Colonic mucosa (tissue), 4 donors: ENCODE data around the gene ETV7. TPM values are rescaled to one million over a fixed set of nuclear protein-coding genes. Genes with fewer than 3 reads are reported as not detected.

ENCODE experiments used
- DNase-seq: peaks from one replicate; pipeline ENCODE4 v3.0.0-alpha.2; 2020
- H3K27ac ChIP-seq: fragments of 200-600 bp; one replicate; pipeline ENCODE4 v1.8.0; 2021
- H3K27me3 ChIP-seq: fragments of 200-600 bp; one replicate; pipeline ENCODE4 v1.8.0; 2021
- H3K36me3 ChIP-seq: fragments of 200-600 bp; one replicate; pipeline ENCODE4 v1.8.0; 2021
- H3K4me1 ChIP-seq: fragments of 200-600 bp; one replicate; pipeline ENCODE4 v1.8.0; 2021; ENCODE audit warnings: mild to moderate bottlenecking
- H3K4me3 ChIP-seq: fragments of 200-600 bp; one replicate; pipeline ENCODE4 v1.8.0; 2021
- H3K9ac ChIP-seq, 2 donors: one replicate each; pipeline ENCODE4 v1.7.0; 2013; ENCODE audit warnings: control low read depth in 2 of 2, low read depth in 2 of 2, low read length in 2 of 2
- H3K9me3 ChIP-seq: fragments of 200-600 bp; one replicate; pipeline ENCODE4 v1.8.0; 2021
- intact Hi-C: fragments of 100-400 bp; cut with DNase I; formaldehyde crosslinking; loops from one replicate; pipeline ENCODE4 v1.14.1; 2022
- total RNA-seq, 2 donors: library from RNA; stranded (reverse); fragmentation: NEBNext Ultra II Directional in 1 of 2; extraction: Animal tissue kit (Norgen Biotek cat#: 25700) in 1 of 2; gene quantifications; one replicate each; pipeline ENCODE4 v1.2.1, GENCODE V29; 2021
- TF ChIP-seq, protein P1 (sequence below): fragments of 200-600 bp; IDR thresholded peaks from one replicate; pipeline ENCODE4 v1.8.0; 2022; ENCODE audit warnings: antibody characterized with exemption, mild to moderate bottlenecking
- donor health status: healthy.
- donor health status: DM: no; HTN: no; CAD: no.
- donor health status: DM: no; HTN: no; CAD: no.

ETV7 gene
- total RNA-seq, 2 donors from 2014 or later = 2.9 to 4.5 TPM

- no peak for DNase-seq
- H3K4me3 ChIP-seq = no peak overlapping the region
- TF ChIP-seq, protein P1, sequence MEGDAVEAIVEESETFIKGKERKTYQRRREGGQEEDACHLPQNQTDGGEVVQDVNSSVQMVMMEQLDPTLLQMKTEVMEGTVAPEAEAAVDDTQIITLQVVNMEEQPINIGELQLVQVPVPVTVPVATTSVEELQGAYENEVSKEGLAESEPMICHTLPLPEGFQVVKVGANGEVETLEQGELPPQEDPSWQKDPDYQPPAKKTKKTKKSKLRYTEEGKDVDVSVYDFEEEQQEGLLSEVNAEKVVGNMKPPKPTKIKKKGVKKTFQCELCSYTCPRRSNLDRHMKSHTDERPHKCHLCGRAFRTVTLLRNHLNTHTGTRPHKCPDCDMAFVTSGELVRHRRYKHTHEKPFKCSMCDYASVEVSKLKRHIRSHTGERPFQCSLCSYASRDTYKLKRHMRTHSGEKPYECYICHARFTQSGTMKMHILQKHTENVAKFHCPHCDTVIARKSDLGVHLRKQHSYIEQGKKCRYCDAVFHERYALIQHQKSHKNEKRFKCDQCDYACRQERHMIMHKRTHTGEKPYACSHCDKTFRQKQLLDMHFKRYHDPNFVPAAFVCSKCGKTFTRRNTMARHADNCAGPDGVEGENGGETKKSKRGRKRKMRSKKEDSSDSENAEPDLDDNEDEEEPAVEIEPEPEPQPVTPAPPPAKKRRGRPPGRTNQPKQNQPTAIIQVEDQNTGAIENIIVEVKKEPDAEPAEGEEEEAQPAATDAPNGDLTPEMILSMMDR = no peak
- H3K36me3 ChIP-seq = no peaks in the 10 kb centered on the region
- no peak overlapping the region for H3K9ac ChIP-seq
- intact Hi-C loops = no loop called here
- no peaks in the 10 kb centered on the region for H3K27me3 ChIP-seq
- H3K4me1 ChIP-seq = no peaks in the 10 kb centered on the region
- H3K9me3 ChIP-seq = no peaks in the 10 kb centered on the region
- no peak overlapping the region for H3K27ac ChIP-seq
These were observed 64.9 kb downstream of the ETV7 start for GRCh38 chr6:36322591-36322990.

- Histone ChIP-seq H3K9me3 (no peaks in the 10 kb centered on the region), H3K36me3 (no peaks in the 10 kb centered on the region), H3K27ac (peak overlapping the region; percentile 67), H3K4me3 (no peak overlapping the region), H3K27me3 (no peaks in the 10 kb centered on the region), H3K4me1 (no peaks in the 10 kb centered on the region), H3K9ac (peak overlapping the region in 1 of 2 donors; percentile 23)
- TF ChIP-seq, protein P1 = no peak
- intact Hi-C loops = no loop called here
- peak; percentile 61 for DNase-seq
These were observed 67.0 kb downstream of the ETV7 start for GRCh38 chr6:36320475-36320874.

GRCh38 chr6:36319821-36320220 is 67.6 kb downstream of the ETV7 start:
- intact Hi-C loops = no loop called here
- TF ChIP-seq, protein P1 = no peak
- Histone ChIP-seq H3K9me3 (no peaks in the 10 kb centered on the region), H3K27me3 (no peaks in the 10 kb centered on the region), H3K9ac (peak overlapping the region in 1 of 2 donors; percentile 30), H3K4me3 (no peak overlapping the region), H3K27ac (peak overlapping the region; percentile 67), H3K36me3 (no peaks in the 10 kb centered on the region), H3K4me1 (no peaks in the 10 kb centered on the region)
- DNase-seq = peak; percentile 62

- Histone ChIP-seq H3K9ac (peak overlapping the region in 1 of 2 donors; percentile 30), H3K4me3 (no peak overlapping the region), H3K27ac (peak overlapping the region; percentile 67), H3K9me3 (no peaks in the 10 kb centered on the region), H3K36me3 (no peaks in the 10 kb centered on the region), H3K27me3 (no peaks in the 10 kb centered on the region), H3K4me1 (no peaks in the 10 kb centered on the region)
- TF ChIP-seq, protein P1 = peak; percentile 11
- intact Hi-C loops = no loop called here
- DNase-seq = peak; percentile 90
These were observed 68.1 kb downstream of the ETV7 start for GRCh38 chr6:36319436-36319762.

DNA sequence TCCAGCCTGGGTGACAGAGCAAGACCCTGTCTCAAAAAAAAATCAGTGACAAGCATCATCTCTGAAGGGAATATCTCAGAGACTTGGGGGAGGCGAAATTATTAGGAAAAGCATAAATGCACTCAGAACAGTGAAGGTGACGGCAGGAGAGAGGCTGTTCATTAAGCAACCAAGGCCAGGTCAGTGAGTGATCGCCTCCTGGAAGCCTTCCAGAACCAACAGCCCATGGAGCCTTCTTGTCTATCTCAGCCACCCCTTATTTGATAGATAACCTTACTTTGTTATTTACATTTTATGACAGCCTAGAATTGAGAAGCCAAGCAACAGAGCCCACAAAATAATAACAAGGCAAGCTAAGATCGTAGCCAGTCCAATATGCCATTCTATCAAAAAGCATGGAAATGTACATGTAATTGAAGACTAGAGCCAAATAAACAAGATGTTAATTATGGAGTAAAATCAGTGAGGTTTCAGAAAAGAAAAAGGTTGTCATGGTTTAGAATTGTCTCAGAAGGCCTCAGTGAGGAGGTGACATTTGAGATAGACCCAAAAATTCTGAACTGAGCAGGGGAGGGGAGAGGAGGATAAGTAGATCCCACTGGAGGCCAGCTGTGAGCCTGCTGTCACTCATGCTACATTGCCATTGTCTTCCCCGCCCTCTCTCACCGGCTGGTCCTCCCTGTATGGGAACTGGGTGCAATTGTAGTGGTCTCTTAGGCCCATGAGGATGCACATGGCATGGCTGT is 68.6 kb downstream of the ETV7 start:
- H3K9me3 ChIP-seq = no peaks in the 10 kb centered on the region
- DNase-seq = no peak
- peak overlapping the region in 1 of 2 donors; percentile 30 for H3K9ac ChIP-seq
- intact Hi-C loops = no loop called here
- peak overlapping the region; percentile 67 for H3K27ac ChIP-seq
- TF ChIP-seq, protein P1 = no peak
- H3K27me3 ChIP-seq = no peaks in the 10 kb centered on the region
- H3K36me3 ChIP-seq = no peaks in the 10 kb centered on the region
- H3K4me1 ChIP-seq = no peaks in the 10 kb centered on the region
- no peak overlapping the region for H3K4me3 ChIP-seq
